Limb (tissue), 2 donors: Measurements from ENCODE around the gene SYNGR4.

Experiments used
- DNase-seq, 2 donors: peaks; one replicate each; pipeline ENCODE4 v3.0.0-alpha.2; 2016; ENCODE audit errors: extremely low spot score in 2 of 2

SYNGR4 gene

DNA sequence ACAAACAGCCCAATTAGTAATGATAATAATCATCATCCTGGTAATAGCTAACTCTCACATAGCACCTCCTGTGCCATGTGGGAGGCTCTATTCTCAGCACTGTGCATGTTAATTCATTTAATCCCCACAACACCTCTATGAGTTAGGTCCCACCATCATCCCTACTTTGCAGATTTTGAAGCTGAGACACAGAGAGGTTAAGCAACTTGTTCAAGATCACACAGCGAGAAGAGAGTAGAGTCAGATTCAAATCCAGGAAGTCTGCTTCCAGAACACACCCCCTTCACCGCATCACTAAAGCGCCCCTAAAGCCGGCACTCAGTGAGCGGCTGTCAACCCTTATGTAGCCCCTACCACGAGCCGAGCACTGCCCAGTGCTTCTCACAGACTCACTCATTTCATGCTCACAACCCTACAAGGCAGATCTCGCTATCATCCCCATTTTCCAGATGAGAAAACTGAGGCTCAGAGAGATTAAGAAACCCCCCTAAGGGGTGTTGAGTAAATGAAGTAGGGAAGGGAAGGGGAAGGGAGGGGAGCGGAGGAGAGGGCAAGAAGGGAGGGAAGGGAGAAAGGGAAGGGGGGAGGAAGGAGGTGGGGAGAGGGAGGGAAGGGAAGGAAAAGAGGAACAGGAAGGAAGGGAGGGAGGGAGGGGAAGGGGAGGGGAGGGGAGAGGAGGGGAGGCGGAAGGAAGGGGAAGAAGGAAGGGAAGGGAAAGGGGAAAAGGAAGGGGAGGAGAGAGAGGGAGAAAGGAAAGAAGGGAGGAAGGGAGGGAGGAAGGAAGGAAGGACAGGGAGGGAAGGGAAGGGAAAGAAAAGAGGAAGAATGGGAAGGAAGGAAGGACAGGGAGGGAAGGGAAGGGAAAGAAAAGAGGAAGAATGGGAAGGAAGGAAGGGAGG is 22.4 kb upstream of the SYNGR4 start:
- no peak for DNase-seq

DNA sequence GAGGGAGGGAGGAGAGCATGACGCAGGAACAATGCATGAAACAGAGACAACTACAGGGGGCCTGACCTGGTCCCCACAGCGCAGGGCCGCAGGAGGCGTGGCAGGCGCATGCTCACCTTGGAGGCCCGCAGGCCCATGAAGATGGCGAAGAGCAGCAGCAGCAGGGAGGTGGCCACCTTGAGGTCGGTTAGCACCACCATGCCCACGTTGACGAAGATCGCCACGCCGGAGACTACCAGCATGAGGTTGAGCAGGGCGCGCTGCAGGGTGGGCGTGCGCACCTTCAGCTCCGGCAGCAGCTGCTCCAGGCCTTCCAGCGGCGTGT is 21.8 kb upstream of the SYNGR4 start:
- no peak for DNase-seq

DNA sequence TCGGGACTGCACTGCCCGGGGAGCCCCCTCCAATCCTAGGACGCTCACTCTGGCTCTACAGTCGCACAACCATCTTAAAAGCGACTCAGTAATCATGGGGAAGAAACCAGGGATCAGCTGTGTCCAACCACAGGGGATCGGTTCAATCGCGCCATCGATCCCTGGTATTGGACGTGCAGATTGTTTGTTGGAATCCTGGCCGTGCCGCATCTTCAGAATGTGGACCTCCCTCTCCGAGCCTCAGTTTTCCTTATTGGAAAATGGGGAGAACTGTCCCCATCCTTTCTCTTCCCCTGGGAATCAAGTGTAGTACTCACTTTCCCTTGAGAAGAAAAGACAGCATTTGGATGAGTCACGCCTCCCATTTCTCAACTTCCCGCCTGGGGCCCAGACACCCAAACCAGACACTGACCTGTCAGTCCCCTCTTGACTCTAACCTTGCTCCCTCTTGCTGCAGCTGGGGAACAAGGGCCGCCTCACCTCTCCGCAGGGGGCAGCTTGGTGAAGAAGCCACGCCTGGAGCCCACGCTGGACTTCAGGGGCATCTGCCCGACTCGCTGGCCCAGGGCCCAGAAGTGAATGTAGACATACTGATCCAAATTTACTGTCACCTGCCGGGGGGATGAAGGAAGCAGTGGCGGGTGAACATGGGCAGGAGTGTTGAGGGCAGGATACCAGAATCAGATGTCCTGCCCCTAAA is 21.2 kb upstream of the SYNGR4 start:
- no peak for DNase-seq

DNA sequence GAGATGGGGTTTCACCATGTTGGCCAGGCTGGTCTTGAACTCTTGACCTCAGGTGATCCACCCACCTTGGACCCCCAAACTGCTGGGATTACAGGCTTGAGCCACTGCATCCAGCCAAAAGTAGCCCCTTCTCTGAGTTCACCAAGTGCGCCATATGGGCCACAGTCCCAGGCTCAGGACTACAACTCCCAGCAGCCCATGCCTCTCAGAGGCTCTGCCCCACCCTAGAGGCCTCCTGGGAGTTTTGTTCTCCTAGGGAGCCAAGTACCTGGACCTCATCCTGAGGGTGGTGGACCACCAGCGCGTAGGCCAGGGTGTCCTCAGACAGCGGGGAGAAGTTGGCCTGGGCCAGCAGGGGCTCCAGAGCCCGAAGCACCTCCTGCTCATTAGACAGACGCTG is 19.3 kb upstream of the SYNGR4 start:
- no peak for DNase-seq

DNA sequence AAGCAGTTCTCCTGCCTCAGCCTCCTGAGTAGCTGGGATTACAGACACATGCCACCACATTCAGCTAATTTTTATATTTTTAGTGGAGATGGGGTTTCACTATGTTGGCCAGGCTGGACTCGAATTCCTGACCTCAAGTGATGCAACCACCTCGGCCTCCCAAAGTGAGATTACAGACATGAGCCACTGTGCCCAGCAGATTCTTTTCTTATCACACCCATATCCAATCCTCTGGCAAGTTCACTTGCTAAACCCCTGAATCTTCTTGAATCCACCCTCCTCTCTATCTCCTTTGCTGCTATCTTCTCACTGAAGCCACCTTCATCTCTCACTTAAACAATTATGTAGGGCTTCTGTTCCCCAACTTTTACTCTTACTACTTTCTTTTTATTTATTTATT is 18.0 kb upstream of the SYNGR4 start:
- DNase-seq = no peak

DNA sequence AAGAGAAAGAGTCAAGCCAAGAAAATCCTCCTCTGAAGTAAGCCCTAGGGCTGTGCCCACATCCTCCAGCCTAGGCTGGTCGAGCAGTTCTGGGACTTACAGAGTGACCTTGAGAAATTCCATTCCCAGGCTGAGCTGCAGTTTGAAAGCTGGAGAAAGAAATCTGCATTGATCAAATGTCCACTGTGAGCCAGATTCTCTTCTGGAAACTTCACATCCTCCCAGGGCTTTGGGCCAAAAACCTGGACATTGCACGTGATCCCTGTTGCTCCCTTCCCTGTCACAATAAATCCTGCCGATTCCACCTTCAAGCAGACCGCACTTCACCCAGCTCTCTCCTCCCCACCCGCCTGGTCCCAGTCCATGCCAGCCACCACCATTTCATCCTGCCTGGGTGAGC is 16.1 kb upstream of the SYNGR4 start:
- no peak for DNase-seq

DNA sequence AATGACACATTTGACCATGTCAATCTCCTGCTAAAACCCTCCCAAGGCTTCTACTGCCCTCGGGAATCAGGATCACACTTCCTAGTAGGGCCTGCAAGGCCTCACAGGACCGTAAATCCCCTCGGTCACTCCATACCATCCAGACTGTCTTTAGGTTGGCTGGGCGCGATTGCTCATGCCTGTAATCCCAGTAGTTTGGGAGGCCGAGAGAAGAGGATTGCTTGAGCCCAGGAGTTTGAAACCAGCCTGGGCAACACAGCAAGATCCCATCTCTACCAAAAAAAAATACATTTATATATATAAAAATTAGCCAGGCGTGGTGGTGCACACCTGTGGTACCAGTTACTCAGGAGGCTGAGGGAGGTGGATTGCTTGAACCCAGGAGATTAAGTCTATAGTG is 15.4 kb upstream of the SYNGR4 start:
- no peak for DNase-seq

DNA sequence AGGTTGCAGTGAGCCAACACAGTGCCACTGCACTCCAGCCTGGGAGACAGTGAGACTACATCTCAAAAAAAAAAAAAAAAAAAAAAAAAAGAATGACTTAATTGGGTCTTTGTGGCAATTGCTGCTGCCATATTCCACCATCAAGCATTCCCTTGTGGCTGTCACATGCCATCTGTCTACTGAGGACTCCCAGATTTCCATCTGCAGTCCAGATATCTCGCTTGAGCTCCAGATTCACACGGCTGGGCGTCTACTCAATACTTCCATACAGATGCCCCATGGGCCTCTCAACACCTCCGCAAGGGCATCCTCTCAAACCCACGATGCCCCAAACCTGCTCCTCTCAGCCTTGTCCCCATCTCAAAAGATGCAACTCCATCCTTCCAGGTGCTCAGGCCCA is 13.3 kb upstream of the SYNGR4 start:
- no peak for DNase-seq

DNA sequence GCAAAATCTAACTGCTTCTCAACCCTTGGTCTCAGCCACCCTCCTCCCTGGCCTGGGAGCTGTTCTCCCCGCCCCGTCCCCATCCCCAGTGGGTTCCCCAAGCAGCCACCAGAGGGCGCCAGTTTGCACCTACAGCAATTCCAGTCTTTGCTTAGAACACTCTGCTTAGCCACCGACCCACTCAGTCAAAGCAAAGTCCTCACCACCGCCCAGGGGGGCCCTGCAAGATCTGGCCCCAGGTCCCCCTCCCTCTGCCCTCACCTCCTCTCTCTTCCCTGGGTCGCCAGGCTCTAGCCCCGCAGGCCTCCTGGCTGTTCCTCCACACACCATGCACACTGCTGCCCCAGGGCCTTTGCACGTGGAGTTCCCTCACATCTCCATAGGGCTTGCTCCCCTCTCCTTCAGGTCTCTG is 12.8 kb upstream of the SYNGR4 start:
- DNase-seq = peak in 1 of 2 donors; percentile 78

DNA sequence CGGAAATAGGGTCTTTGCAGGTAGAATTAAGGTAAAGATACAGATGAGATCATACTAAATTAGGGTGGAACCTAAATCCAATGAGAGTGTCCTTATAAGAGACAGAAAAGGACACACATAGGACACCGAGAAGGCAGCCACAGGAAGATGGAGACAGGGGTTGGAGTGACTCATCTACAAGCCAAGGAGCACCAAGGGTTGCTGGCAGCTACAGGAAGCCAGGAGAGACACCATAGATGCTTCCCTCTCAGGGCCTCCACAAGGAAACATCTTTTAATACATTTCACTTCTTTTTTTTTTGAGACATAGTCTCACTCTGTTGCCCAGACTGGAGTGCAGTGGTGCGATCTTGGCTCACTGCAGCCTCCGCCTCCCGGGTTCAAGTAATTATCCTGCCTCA is 10.5 kb upstream of the SYNGR4 start:
- DNase-seq = no peak

DNA sequence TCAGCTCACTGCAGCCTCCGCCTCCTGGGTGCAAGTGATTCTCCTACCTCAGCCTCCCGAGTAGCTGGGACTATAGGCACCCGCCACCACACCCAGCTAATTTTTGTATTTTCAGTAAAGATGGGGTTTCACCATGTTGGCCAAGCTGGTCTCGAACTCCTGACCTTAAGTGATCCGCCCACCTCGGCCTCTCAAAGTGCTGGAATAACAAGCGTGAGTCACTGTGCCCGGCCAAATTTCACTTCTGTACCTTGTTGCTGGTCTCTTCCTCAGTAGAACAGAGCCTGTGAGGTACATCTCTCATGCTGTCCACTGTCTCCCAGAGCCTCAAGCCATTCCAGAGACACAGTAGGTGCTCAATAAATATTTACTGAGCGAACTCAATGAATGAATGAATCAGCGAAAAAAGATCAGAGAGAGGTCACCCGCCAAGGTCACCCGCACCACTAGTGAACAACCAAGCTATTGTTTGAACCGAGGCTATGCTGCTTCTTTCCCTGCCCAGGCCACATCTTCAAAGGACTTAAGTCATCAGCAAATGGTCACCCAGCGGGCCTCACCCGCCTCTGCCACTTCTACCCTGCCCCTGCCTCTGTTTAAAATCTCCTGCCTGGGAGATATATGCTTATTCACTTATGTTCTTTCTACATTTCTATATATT is 9.7 kb upstream of the SYNGR4 start:
- no peak for DNase-seq

DNA sequence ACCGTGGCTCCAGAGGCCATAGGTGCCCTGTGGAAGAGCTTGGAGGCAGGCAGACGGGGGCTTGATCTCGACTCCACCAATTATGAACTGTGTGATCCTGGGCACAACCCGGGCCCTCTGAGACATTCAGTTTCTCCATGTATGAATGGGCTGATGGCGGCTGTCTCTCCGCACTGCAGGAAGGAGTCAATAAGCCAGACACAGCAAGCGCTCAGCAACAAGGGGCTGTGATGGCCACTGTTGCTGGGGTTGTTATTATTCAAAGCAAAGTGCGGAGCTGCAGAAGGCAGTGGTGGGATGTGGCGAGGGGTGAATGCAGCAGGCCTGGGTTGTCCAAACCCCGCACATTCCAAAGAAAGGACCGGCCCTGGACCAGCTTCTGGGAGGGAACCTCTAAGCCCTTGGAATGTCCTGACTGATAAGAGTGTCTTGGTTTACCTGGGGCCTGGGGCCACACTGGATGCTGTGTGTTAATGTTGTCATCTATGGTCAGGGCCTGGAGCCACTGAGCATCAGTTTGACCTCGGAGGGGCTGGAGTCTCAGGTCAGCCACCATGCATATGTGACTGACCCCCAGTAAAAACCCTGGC is 8.7 kb upstream of the SYNGR4 start:
- no peak for DNase-seq

DNA sequence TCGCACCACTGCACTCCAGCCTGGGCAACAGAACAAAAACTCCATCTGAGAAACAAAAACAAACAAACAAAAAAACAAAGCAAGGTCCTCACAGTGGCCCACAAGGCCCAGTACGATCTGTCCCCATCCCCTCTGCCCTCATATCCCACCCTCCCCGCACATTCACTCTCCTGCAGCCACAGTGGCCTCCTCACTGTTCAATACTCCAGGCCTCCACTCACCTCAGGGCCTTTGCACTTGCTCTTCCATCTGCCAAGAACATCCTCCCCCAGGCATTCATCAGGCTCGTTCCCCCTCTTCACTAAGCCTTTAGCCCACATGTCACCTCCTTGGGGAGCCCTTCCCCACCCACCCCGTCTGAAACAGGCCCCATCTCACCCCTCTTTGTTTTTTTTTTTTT is 5.0 kb upstream of the SYNGR4 start:
- no peak for DNase-seq

DNA sequence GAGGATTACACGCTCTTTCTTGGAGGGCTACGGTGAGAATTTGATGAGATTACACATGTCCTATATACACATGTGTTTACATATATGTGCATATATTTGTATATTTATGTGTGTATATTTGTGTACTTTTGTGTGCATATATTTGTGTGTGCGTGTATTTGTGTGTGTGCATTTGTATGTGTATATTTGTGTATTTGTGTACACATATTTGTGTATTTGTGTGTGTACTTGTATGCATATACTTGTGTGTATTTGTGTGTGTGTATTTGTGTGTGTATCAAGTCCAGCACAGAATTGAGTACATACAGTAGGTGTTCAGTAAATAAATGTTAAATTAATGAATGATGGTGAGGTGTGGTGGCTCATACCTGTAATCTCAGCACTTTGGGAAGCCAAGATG is 2.3 kb upstream of the SYNGR4 start:
- no peak for DNase-seq

DNA sequence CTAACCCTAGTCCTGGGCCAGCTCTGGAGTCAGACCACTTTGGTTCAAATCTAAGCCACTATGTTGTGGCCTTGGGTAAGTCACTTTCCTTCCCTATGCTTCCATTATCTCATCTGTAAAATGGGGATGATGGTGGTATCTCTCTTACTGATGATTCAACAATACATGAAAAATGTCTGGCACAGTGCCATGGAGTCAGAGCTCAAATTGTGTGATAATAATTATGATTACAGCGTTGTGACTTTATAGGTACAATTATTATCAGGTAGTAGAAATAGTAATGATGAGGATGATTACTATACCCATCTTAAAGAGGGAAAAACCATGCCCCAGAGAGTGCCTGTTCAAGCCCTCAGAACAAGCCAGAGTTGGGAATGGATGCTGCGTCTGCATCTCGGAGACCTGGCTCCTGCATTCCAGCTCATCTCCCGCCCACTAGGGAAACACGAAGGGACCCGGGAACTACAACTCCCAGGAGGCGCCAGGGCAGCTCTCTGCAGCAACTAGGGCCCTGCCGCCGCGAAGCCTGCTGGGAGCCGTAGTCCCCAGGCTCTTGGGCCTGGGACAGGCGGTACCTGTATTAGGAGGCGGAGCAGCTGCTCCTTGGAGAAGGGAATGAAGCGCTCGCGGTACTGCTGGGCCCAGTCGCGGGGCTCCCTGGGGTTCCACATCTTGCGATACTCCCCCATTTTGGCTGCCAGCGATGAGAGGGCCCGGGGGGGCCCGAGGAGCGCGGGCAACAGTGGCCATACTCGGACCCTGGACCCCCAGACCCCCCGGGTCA is 1.3 kb upstream of the SYNGR4 start:
- peak; percentile 92 to 95 for DNase-seq

DNA sequence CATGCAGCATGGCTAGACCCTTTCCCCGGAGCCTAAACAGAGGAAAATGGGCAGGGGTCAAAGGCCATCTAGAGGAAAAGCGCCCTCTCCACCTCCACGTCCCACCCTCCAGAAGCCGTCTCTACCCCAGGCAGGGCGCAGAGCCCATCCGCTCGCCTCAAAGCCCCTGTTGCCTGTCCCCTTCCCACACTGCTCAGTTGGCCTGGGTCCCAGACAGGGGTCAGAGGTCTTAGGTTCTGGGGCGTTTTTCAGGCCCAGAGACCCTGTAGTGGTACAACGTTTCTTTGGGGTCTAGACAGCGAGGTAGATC is 712 bp upstream of the SYNGR4 start:
- DNase-seq = no peak

DNA sequence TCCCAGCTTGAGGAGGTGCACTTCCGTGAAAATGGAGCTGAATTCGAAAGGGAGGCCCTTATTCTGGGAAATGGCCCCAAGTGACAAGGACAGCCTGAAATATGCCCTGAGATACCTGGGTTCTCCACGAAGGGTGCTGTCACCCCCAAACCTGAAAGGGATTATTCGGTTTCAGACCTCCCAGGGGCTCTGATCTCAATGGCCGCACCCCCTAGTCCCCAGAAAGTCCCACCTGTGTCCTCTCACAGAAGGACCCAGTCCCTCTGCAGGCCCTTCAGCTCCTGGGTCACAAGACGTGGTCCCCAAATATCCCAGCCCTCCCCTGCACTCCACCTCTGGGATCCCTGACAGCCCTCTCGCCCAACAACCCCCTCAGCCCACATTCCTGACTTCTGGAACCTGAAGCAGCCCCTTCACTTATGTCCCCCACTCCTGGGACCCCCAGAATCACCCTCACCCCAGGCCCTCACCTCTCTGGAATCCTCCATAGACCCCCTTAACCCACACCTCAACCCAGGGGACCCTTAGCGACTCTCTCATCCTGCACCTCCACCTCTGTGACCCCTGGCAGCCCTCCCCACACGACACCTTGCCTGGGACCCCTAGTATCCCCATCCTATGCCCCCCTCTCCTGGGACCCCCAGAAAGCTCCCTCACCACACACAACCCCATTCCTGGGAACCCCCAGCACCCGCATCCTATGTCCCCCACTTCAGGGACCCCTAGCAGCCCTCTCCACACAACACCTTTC is 606 bp downstream of the SYNGR4 start:
- no peak for DNase-seq

DNA sequence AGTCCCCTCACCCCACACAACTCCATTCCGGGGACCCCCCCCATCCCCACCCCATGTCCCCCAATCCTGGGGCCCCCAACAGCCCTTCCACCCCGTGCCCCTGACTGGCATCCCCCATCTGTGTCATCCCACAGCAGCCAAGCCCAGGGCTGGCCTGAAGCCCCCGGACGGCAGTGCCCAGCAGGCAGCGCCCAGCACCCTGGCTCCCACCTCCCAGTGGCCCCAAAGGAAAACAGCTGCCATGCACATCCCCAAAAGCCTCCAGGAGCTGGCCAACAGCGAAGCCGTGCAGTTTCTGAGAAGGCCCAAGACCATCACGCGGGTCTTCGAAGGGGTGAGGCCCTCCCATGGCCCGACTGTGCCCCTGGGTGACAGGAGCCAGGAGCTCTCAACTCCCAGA is 1.4 kb downstream of the SYNGR4 start:
- DNase-seq = no peak

DNA sequence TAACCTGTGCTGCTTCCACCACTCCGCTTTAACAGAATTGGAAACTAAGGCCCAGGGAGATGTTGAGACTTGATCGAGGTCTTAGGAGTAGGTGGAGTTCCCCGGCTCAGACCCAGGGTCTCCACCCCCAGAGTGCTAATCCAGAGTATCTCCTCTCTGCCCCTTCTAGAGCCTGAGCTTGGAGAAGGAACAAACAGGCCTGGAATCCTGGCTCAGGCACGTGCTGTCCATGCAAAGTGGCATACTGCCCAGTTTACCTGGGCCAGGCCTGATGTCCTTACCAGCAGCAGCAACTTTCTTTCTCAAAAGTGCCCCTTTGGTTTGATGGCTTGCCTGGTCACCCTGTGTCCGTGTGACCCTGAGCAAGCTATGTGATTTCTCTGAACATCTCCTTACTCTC is 3.7 kb downstream of the SYNGR4 start:
- no peak for DNase-seq

DNA sequence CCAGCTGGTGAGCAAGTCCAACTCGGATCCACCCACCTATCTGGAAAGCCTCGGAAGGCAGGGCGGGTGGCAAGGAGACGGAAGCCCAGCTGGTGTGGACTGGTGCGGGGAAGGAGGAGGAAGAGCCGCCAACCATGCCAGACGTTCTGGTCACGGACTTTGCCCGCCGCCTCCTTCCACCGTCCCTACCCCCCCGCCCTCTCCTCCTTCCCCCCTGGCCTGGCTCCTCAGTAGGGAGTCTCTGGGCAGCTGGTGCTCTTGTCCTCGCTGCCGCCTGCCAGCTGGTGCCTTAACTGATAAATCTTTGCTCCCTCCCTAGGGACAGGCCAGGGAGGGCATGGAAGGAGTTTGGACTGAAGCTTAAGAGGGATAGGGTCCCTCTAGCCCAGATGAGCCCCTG is 4.8 kb downstream of the SYNGR4 start:
- no peak for DNase-seq

DNA sequence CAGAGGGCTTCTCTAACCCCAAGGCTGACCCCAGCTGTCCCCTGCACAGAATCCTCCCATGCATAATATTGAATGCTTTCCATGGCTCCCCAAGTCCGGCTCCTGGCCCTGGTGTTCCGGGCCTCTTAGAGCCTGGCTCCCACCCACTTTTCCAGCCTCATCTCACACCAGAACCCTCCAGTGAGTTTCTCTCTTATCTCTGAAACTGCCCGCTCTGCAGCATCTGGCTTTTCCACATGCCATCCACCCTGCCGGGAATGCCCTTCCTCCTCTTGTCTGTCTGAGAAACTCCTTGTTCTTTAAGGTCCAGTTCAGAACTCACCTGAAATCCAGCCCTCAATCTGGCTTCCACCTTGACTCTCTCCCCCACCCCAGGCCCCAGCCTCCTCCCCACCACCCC is 6.8 kb downstream of the SYNGR4 start:
- no peak for DNase-seq
